Tibial nerve (tissue), 4 donors: ENCODE results near the gene TBC1D5.

ENCODE experiments used
- CTCF ChIP-seq, 5 experiments: fragments of 200-600 bp in 3 of 5; fragments of 450-650 bp in 2 of 5; sonication (generic) in 3 of 5; IDR thresholded peaks; one replicate each; pipeline ENCODE4 v1.5.1; 2016 to 2019; ENCODE audit warnings: antibody characterized with exemption in 5 of 5, mild to moderate bottlenecking in 3 of 5, moderate library complexity in 2 of 5
- EP300 ChIP-seq, 2 donors: sonication (generic); formaldehyde crosslinking; IDR thresholded peaks; one replicate each; pipeline ENCODE4 v1.6.1; 2017; ENCODE audit warnings: antibody characterized with exemption in 2 of 2, mild to moderate bottlenecking in 1 of 2

- no peak for TF ChIP-seq CTCF (IDR thresholded peaks at IDR 0.05)
- no peak for TF ChIP-seq EP300 (IDR thresholded peaks at IDR 0.05)
These were observed 356.0 kb downstream of the TBC1D5 start for GRCh38 chr3:17386432-17386831.
